ENCODE data around the gene MYO3A.
"Not testable (repeated sequence)": the region's sequence is repeated elsewhere in the genome, so short reads cannot be mapped to it uniquely, and the experiment has no call there.

The MYO3A gene

GRCh38 chr10:26090026-26090425 lies 156.0 kb downstream of the MYO3A start:
- DNase-seq: no peak

GRCh38 chr10:26090762-26091161 lies 156.7 kb downstream of the MYO3A start:
- DNase-seq: no peak

- DNase-seq: no peak
These were observed 159.2 kb downstream of the MYO3A start for GRCh38 chr10:26093229-26093628.

- no peak for DNase-seq
These were observed 161.8 kb downstream of the MYO3A start for GRCh38 chr10:26095781-26096180.

- not testable (repeated sequence) for DNase-seq
These were observed 163.5 kb downstream of the MYO3A start for GRCh38 chr10:26097549-26097948.

- no peak for DNase-seq
These were observed 178.5 kb downstream of the MYO3A start for GRCh38 chr10:26112532-26112931.

GRCh38 chr10:26138613-26139012 lies 204.6 kb downstream of the MYO3A start:
- DNase-seq: no peak

GRCh38 chr10:26156019-26156418 lies 222.0 kb downstream of the MYO3A start:
- DNase-seq: no peak

- no peak for DNase-seq
These were observed 223.7 kb downstream of the MYO3A start for GRCh38 chr10:26157734-26158133.

- DNase-seq: no peak
These were observed 235.4 kb downstream of the MYO3A start for GRCh38 chr10:26169466-26169865.

- DNase-seq: no peak
These were observed 238.1 kb downstream of the MYO3A start for GRCh38 chr10:26172131-26172530.

- no peak for DNase-seq
These were observed 239.8 kb downstream of the MYO3A start for GRCh38 chr10:26173837-26174236.

- no peak for DNase-seq
These were observed 243.3 kb downstream of the MYO3A start for GRCh38 chr10:26177341-26177740.

- DNase-seq: no peak
These were observed 260.2 kb downstream of the MYO3A start for GRCh38 chr10:26194275-26194674.

GRCh38 chr10:26197248-26197647 lies 263.2 kb downstream of the MYO3A start:
- no peak for DNase-seq

GRCh38 chr10:26198119-26198518 lies 264.1 kb downstream of the MYO3A start:
- DNase-seq: no peak

- no peak for DNase-seq
These were observed 265.8 kb downstream of the MYO3A start for GRCh38 chr10:26199841-26200240.

GRCh38 chr10:26205223-26205622 lies 271.2 kb downstream of the MYO3A start:
- no peak for DNase-seq

- no peak for DNase-seq
These were observed 277.9 kb downstream of the MYO3A start for GRCh38 chr10:26211781-26212444.

- DNase-seq: no peak
These were observed 278.5 kb downstream of the MYO3A start for GRCh38 chr10:26212511-26212910.

GRCh38 chr10:26213157-26213800 lies 279.2 kb downstream of the MYO3A start:
- no peak for DNase-seq

GRCh38 chr10:26214004-26214403 lies 280.0 kb downstream of the MYO3A start:
- DNase-seq: no peak

- DNase-seq: no peak
These were observed 280.7 kb downstream of the MYO3A start for GRCh38 chr10:26214551-26215395.
